Gastrocnemius medialis (tissue), 4 donors: Measurements from ENCODE around the gene MOB3C.

Experiments used
- CTCF ChIP-seq, 5 experiments: fragments of 450-650 bp in 3 of 5; fragments of 200-600 bp in 2 of 5; sonication (generic) in 2 of 5; IDR thresholded peaks in 4 of 5; conservative IDR thresholded peaks in 1 of 5; 1 replicate in 4 of 5; 2 replicates in 1 of 5; pipeline ENCODE4 v1.5.1; 2016 to 2019; ENCODE audit warnings: antibody characterized with exemption in 5 of 5, mild to moderate bottlenecking in 3 of 5, moderate library complexity in 3 of 5
- POLR2A ChIP-seq, 2 donors: fragments of 450-650 bp; IDR thresholded peaks; one replicate each; pipeline ENCODE4 v1.6.1; 2017; ENCODE audit warnings: antibody characterized with exemption in 2 of 2, mild to moderate bottlenecking in 2 of 2, moderate library complexity in 2 of 2

DNA sequence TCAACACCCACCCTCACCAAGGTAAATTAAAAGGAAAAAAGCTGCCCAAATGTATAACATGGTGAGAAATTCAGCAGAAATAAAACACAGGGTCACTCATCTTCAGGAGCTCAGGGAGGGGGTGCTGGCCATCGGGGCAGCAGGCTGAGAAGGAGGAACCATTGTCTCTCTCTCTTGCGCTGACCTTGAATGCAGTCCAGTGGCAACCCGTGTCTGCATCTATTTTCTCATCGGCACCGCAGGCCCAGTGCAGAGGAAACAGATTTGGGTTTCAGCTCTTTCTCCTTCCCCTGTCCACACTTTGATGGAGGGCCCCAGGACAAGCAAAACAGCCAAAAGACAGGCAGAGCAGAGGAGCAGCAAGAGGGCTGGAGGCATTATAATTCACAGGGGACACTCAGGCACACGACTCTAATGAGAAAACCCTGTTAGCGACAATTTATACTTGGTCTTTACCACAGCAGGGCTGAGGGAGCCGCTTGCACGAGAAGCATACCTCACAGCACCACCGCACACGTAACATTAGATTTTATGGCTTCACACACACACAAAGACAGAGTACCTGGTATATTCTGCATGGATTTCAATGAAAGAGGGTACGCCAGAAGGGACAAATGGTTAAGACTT, 31.2 kb downstream of the MOB3C start:
- TF ChIP-seq POLR2A (IDR thresholded peaks at IDR 0.05): no peak
- no peak for TF ChIP-seq CTCF (IDR thresholded peaks at IDR 0.05 in 4 of 5, conservative IDR thresholded peaks at IDR 0.05 in 1 of 5)
